HCT116 (cell line): Measurements from ENCODE around the gene TBCCD1. TPM values are rescaled to one million over a fixed set of nuclear protein-coding genes. Genes with fewer than 3 reads are reported as not detected.

Source experiments
- ATAC-seq: fragments of 200-7000 bp; cut with Tn5 transposase; 2 replicates; pipeline ENCODE4 v1.9.1; 2020; ENCODE audit warnings: mild to moderate bottlenecking, moderate library complexity
- BruUV-seq: library from RNA; stranded (reverse); fragments of 400-500 nt; replicated peaks from 2 replicates; lab custom pipeline; 2021; lab: Mats Ljungman, UMichigan
- CTCF ChIA-PET: fragments of 300-600 bp; sonication (Branson Sonifier 250); formaldehyde crosslinking; loops from one replicate; lab custom pipeline; 2021; ENCODE audit warnings: antibody characterized with exemption; lab: Charles Lee
- POLR2A ChIA-PET: fragments of 300-600, 350-600 bp; sonication (Branson Sonifier 250); formaldehyde crosslinking; loops from one replicate; lab custom pipeline; 2021; ENCODE audit warnings: antibody characterized with exemption; lab: Charles Lee
- RAD21 ChIA-PET, 2 experiments: fragments of 300-600 bp; sonication (Branson Sonifier 250); formaldehyde crosslinking; loops; one replicate each; lab custom pipeline; 2023; ENCODE audit warnings: low total read pairs in 2 of 2; ENCODE audit not compliant: uncharacterized antibody in 2 of 2, unreplicated experiment in 2 of 2, low non-redundant PET in 1 of 2; lab: Charles Lee
- DNase-seq: peaks from one replicate; pipeline ENCODE4 v3.0.0-alpha.2; 2010; ENCODE audit warnings: low read depth, low spot score
- H2AFZ ChIP-seq: fragments of 200-600 bp; shearing (Covaris generic), sonication (generic); 2 replicates; pipeline ENCODE4 v1.6.1; 2017; ENCODE audit warnings: low read depth, mixed run types, mixed read lengths, antibody characterized with exemption, low read length; ENCODE audit not compliant: poor library complexity, severe bottlenecking
- H3K27ac ChIP-seq: 2 replicates; pipeline ENCODE4 v1.5.1; 2012; ENCODE audit warnings: low read depth, low read length
- H3K27me3 ChIP-seq: fragments of 200-600 bp; sonication (generic); 2 replicates; pipeline ENCODE4 v1.6.1; 2016; ENCODE audit warnings: mixed run types, low read length, mixed read lengths; ENCODE audit not compliant: insufficient read depth
- H3K36me3 ChIP-seq, 2 experiments: fragments of 200-500 bp in 1 of 2; fragments of 200-600 bp in 1 of 2; sonication (Bioruptor generic) in 1 of 2; sonication (generic) in 1 of 2; 2 replicates each; pipeline versions ENCODE4 v1.5.1 to v1.6.1; 2014 to 2016; ENCODE audit warnings: low read length in 2 of 2, inconsistent platforms in 1 of 2, mixed read lengths in 1 of 2, mixed run types in 1 of 2; ENCODE audit not compliant: insufficient read depth in 2 of 2, control insufficient read depth in 1 of 2
- H3K4me1 ChIP-seq, 2 experiments: fragments of 200-600 bp in 1 of 2; sonication (generic) in 1 of 2; 2 replicates each; pipeline versions ENCODE4 v1.5.1 to v1.6.1; 2012 to 2017; ENCODE audit warnings: low read length in 2 of 2, inconsistent platforms in 1 of 2, mild to moderate bottlenecking in 1 of 2, mixed read lengths in 1 of 2, mixed run types in 1 of 2, moderate library complexity in 1 of 2; ENCODE audit not compliant: insufficient read depth in 2 of 2, control insufficient read depth in 1 of 2
- H3K4me2 ChIP-seq: fragments of 200-600 bp; sonication (generic); 2 replicates; pipeline ENCODE4 v1.6.1; 2017; ENCODE audit warnings: mixed run types, low read length, mixed read lengths
- H3K4me3 ChIP-seq, 2 experiments: fragments of 200-600 bp in 1 of 2; sonication (generic) in 1 of 2; replicated peaks in 1 of 2; 2 replicates each; pipeline ENCODE4 v1.5.1; 2011 to 2016; ENCODE audit warnings: low read length in 2 of 2, control low read depth in 1 of 2, low read depth in 1 of 2, mild to moderate bottlenecking in 1 of 2, mixed read lengths in 1 of 2, mixed run types in 1 of 2
- H3K79me2 ChIP-seq: fragments of 200-600 bp; sonication (generic); 2 replicates; pipeline ENCODE4 v1.6.1; 2017; ENCODE audit warnings: mild to moderate bottlenecking, mixed run types, low read length, moderate library complexity, mixed read lengths; ENCODE audit not compliant: insufficient read depth
- H3K9ac ChIP-seq: fragments of 200-600 bp; sonication (generic); 2 replicates; pipeline ENCODE4 v1.6.1; 2016; ENCODE audit warnings: low read length, mixed read lengths
- H3K9me2 ChIP-seq: fragments of 200-600 bp; sonication (generic), shearing (Covaris generic); 2 replicates; pipeline ENCODE4 v1.6.1; 2017; ENCODE audit warnings: mixed run types, mild to moderate bottlenecking, moderate library complexity; ENCODE audit not compliant: insufficient read depth
- H3K9me3 ChIP-seq, 2 experiments: fragments of 200-500 bp in 1 of 2; fragments of 200-600 bp in 1 of 2; sonication (Bioruptor generic) in 1 of 2; sonication (generic) in 1 of 2; 2 replicates each; pipeline ENCODE4 v1.6.1; 2014 to 2017; ENCODE audit warnings: low read length in 2 of 2, mixed read lengths in 2 of 2, inconsistent platforms in 1 of 2, low read depth in 1 of 2, mild to moderate bottlenecking in 1 of 2, mixed run types in 1 of 2, moderate library complexity in 1 of 2; ENCODE audit not compliant: control insufficient read depth in 1 of 2, insufficient read depth in 1 of 2
- H4K20me1 ChIP-seq: fragments of 200-600 bp; sonication (generic), shearing (Covaris generic); 2 replicates; pipeline ENCODE4 v1.6.1; 2017; ENCODE audit warnings: mixed run types, mild to moderate bottlenecking, moderate library complexity; ENCODE audit not compliant: insufficient read depth
- ATF3 ChIP-seq: IDR thresholded peaks from 2 replicates; pipeline ENCODE4 v1.6.1; 2012
- CBX3 ChIP-seq: IDR thresholded peaks from 2 replicates; pipeline ENCODE4 v1.6.1; 2012; ENCODE audit warnings: low read depth
- CEBPB ChIP-seq: IDR thresholded peaks from 2 replicates; pipeline ENCODE4 v1.6.1; 2012; ENCODE audit warnings: low read depth
- CTCF ChIP-seq, 3 experiments: fragments of 200-600 bp in 1 of 3; sonication (generic) in 1 of 3; IDR thresholded peaks in 2 of 3; conservative IDR thresholded peaks in 1 of 3; 2 replicates each; pipeline ENCODE4 v1.5.1; 2012 to 2017; ENCODE audit warnings: low read depth in 2 of 3, low read length in 2 of 3, antibody characterized with exemption in 1 of 3, borderline replicate concordance in 1 of 3, control low read depth in 1 of 3, mild to moderate bottlenecking in 1 of 3, mixed read lengths in 1 of 3, mixed run types in 1 of 3, moderate library complexity in 1 of 3; ENCODE audit not compliant: insufficient read depth in 1 of 3
- EZH2phosphoT487 ChIP-seq: fragments of 200-600 bp; IDR thresholded peaks from 2 replicates; pipeline ENCODE4 v1.6.1; 2018; ENCODE audit warnings: antibody characterized with exemption, borderline replicate concordance
- FOSL1 ChIP-seq: IDR thresholded peaks from 2 replicates; pipeline ENCODE4 v1.6.1; 2012; ENCODE audit warnings: low read depth
- POLR2A ChIP-seq: IDR thresholded peaks from 2 replicates; pipeline ENCODE4 v1.7.0; 2011; ENCODE audit warnings: borderline replicate concordance; ENCODE audit not compliant: insufficient read depth, insufficient read length; ENCODE audit errors: extremely low read depth
- POLR2AphosphoS5 ChIP-seq: IDR thresholded peaks from 2 replicates; pipeline ENCODE4 v1.6.1; 2011; ENCODE audit warnings: mild to moderate bottlenecking, low read depth, low read length, moderate library complexity
- RAD21 ChIP-seq: IDR thresholded peaks from 2 replicates; pipeline ENCODE4 v1.6.1; 2012; ENCODE audit warnings: low read depth, mild to moderate bottlenecking
- SIN3A ChIP-seq: IDR thresholded peaks from 2 replicates; pipeline ENCODE4 v1.6.1; 2012; ENCODE audit warnings: low read depth
- SP1 ChIP-seq: IDR thresholded peaks from 2 replicates; pipeline ENCODE4 v1.6.1; 2012; ENCODE audit warnings: low read depth
- TCF7L2 ChIP-seq: IDR thresholded peaks from 2 replicates; pipeline ENCODE4 v1.7.0; 2011; ENCODE audit warnings: borderline replicate concordance, inconsistent platforms; ENCODE audit not compliant: insufficient read depth, insufficient read length; ENCODE audit errors: extremely low read depth
- YY1 ChIP-seq: IDR thresholded peaks from 2 replicates; pipeline ENCODE4 v1.6.1; 2011; ENCODE audit warnings: low read length, low read depth, moderate library complexity, mild to moderate bottlenecking; ENCODE audit not compliant: insufficient replicate concordance; ENCODE audit errors: extremely low read depth
- ZFX ChIP-seq: fragments of 450-650 bp; IDR thresholded peaks from 2 replicates; pipeline ENCODE4 v1.6.1; 2017
- intact Hi-C: fragments of 100-400 bp; cut with micrococcal nuclease; formaldehyde crosslinking; loops from 2 replicates; pipeline ENCODE4 v1.10.0; 2022
- total RNA-seq: library from RNA; stranded (reverse); gene quantifications from one replicate; pipeline ENCODE4 v1.2.1, GENCODE V29; 2021; ENCODE audit not compliant: unreplicated experiment
- TF ChIP-seq, protein P1 (sequence below): IDR thresholded peaks from 2 replicates; pipeline ENCODE4 v1.6.1; 2011; ENCODE audit warnings: mild to moderate bottlenecking, low read length, moderate library complexity; ENCODE audit not compliant: insufficient replicate concordance; ENCODE audit errors: extremely low read depth
- TF ChIP-seq, protein P2 (sequence below): IDR thresholded peaks from 2 replicates; pipeline ENCODE4 v1.6.1; 2012

Gene TBCCD1
- total RNA-seq, 1 experiment from 2014 or later = 16.8 TPM

GRCh38 chr3:186583831-186584230, 16.7 kb upstream of the TBCCD1 start (continued):
- TF ChIP-seq, protein P1, sequence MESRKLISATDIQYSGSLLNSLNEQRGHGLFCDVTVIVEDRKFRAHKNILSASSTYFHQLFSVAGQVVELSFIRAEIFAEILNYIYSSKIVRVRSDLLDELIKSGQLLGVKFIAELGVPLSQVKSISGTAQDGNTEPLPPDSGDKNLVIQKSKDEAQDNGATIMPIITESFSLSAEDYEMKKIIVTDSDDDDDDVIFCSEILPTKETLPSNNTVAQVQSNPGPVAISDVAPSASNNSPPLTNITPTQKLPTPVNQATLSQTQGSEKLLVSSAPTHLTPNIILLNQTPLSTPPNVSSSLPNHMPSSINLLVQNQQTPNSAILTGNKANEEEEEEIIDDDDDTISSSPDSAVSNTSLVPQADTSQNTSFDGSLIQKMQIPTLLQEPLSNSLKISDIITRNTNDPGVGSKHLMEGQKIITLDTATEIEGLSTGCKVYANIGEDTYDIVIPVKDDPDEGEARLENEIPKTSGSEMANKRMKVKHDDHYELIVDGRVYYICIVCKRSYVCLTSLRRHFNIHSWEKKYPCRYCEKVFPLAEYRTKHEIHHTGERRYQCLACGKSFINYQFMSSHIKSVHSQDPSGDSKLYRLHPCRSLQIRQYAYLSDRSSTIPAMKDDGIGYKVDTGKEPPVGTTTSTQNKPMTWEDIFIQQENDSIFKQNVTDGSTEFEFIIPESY = no peak
- TF ChIP-seq, protein P2, sequence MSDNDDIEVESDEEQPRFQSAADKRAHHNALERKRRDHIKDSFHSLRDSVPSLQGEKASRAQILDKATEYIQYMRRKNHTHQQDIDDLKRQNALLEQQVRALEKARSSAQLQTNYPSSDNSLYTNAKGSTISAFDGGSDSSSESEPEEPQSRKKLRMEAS = no peak
- no peak for TF ChIP-seq CEBPB
- no peak for TF ChIP-seq SP1
- no peak for TF ChIP-seq EZH2phosphoT487
- TF ChIP-seq ZFX = no peak
- no peak for TF ChIP-seq POLR2A

DNA sequence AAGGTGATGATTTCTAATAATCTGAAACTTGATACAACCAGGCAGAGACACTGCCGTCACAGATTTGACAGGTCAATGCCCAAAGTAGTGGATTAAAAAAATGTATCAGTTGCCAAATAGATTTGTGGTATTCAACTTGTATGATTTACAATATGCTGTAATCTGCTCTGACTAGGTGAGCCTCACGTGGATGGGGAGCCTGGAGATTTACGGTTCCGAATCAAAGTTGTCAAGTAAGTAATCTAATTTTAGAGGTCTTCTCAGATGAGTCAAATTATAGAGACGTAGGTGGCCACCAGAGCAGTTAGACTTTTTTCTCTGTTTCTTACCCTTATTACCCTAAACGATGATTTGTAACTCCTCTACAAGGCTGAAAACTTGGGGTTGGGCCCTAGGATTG, 15.4 kb upstream of the TBCCD1 start:
- ChIA-PET POLR2A (interaction anchor here (0.8 kb wide), 1 partner anchor 9 kb away, joined by 3 read pairs; no protein-coding TSS in a partner anchor), RAD21 (no interaction called here), CTCF (no interaction called here)
- Histone ChIP-seq H3K4me1 (no peaks in the 10 kb centered on the region), H2AFZ (no peak overlapping the region), H3K27me3 (no peaks in the 10 kb centered on the region), H3K9me3 (no peaks in the 10 kb centered on the region), H3K36me3 (peaks cover 61 to 73% of the 10 kb centered on the region in 2 experiments), H3K9me2 (no peaks in the 10 kb centered on the region), H3K4me3 (no peak overlapping the region), H3K27ac (no peak overlapping the region), H3K79me2 (peaks cover 17% of the 10 kb centered on the region; the same call in 1 of the 2 replicates), H3K9ac (no peak overlapping the region), H3K4me2 (no peak overlapping the region), H4K20me1 (no peaks in the 10 kb centered on the region)
- no TSS peak for BruUV-seq
- DNase-seq (no peak), ATAC-seq (no peak)
- TF ChIP-seq FOSL1 (no peak), SIN3A (no peak), CBX3 (no peak), ATF3 (no peak), SP1 (no peak), POLR2A (no peak), RAD21 (no peak), TCF7L2 (no peak), YY1 (no peak), EZH2phosphoT487 (no peak), POLR2AphosphoS5 (no peak), CTCF (IDR thresholded peaks at IDR 0.05 in 2 of 3, conservative IDR thresholded peaks at IDR 0.05 in 1 of 3; ENCODE audit: borderline replicate concordance in 1 of 3, insufficient read depth in 1 of 3, low read depth in 2 of 3, low read length in 2 of 3) (no peak), ZFX (no peak)
- TF ChIP-seq, protein P2 = no peak
- TF ChIP-seq, protein P1 = no peak
- intact Hi-C loops = loop anchor here (10.0 kb wide), 1 partner anchor 242 kb away; no protein-coding TSS in a partner anchor
